IMR-90 (cell line): ENCODE data around the gene LAMA3. TPM values are rescaled to one million over a fixed set of nuclear protein-coding genes. Genes with fewer than 3 reads are reported as not detected.

Experiments used
- ATAC-seq: fragments of 200-7000 bp; cut with Tn5 transposase; 2 replicates; pipeline ENCODE4 v1.9.1; 2020; ENCODE audit warnings: low read depth, mild to moderate bottlenecking, moderate library complexity
- BruUV-seq: library from RNA; stranded (reverse); fragments of 400-500 nt; replicated peaks from 2 replicates; lab custom pipeline; 2021; lab: Mats Ljungman, UMichigan
- CTCF ChIA-PET: fragments of 300-600 bp; formaldehyde crosslinking; extraction: SDS; loops from one replicate; lab custom pipeline; 2021; ENCODE audit warnings: antibody characterized with exemption; lab: Yijun Ruan, JAX
- POLR2A ChIA-PET: fragments of 300-600 bp; sonication (Branson Sonifier 250); formaldehyde crosslinking; loops from one replicate; lab custom pipeline; 2022; ENCODE audit warnings: antibody characterized with exemption; ENCODE audit not compliant: unreplicated experiment; lab: Charles Lee
- DNase-seq: peaks from one replicate; pipeline ENCODE4 v3.0.0; 2013
- H2AFZ ChIP-seq: replicated peaks from 2 replicates; pipeline ENCODE3; 2013; ENCODE audit warnings: low read length, mild to moderate bottlenecking; ENCODE audit not compliant: poor library complexity
- H2AK5ac ChIP-seq: 2 replicates; pipeline ENCODE4 v1.6.1; 2013; ENCODE audit warnings: low read depth, low read length, inconsistent platforms
- H2AK9ac ChIP-seq: replicated peaks from 2 replicates; pipeline ENCODE3; 2013; ENCODE audit warnings: mild to moderate bottlenecking, low read depth, low read length, moderate library complexity; ENCODE audit not compliant: poor library complexity
- H2BK120ac ChIP-seq: 2 replicates; pipeline ENCODE4 v1.6.1; 2013; ENCODE audit warnings: low read depth, low read length, inconsistent platforms
- H2BK15ac ChIP-seq: 3 replicates; pipeline ENCODE4 v1.6.1; 2013; ENCODE audit warnings: low read depth, low read length, inconsistent platforms
- H2BK20ac ChIP-seq: 2 replicates; pipeline ENCODE4 v1.6.1; 2013; ENCODE audit warnings: low read depth, mild to moderate bottlenecking, inconsistent platforms, low read length, moderate library complexity
- H2BK5ac ChIP-seq: 2 replicates; pipeline ENCODE4 v1.6.1; 2013; ENCODE audit warnings: mild to moderate bottlenecking, low read depth, low read length, inconsistent platforms; ENCODE audit not compliant: poor library complexity, severe bottlenecking
- H3K14ac ChIP-seq: replicated peaks from 2 replicates; pipeline ENCODE4 v1.6.1; 2013; ENCODE audit warnings: low read depth, low read length, inconsistent platforms
- H3K18ac ChIP-seq: 2 replicates; pipeline ENCODE4 v1.6.1; 2013; ENCODE audit warnings: low read depth, low read length, control low read depth
- H3K23ac ChIP-seq: 2 replicates; pipeline ENCODE4 v1.6.1; 2013; ENCODE audit warnings: low read depth, low read length, inconsistent platforms
- H3K27ac ChIP-seq: 2 replicates; pipeline ENCODE4 v1.5.1; 2013; ENCODE audit warnings: mild to moderate bottlenecking, control low read depth, low read length; ENCODE audit not compliant: insufficient read depth
- H3K27me3 ChIP-seq: 2 replicates; pipeline ENCODE4 v1.6.1; 2013; ENCODE audit warnings: low read length; ENCODE audit not compliant: control insufficient read depth, insufficient read depth
- H3K36me3 ChIP-seq: 2 replicates; pipeline ENCODE4 v1.6.1; 2013; ENCODE audit warnings: low read length, mixed read lengths; ENCODE audit not compliant: control insufficient read depth, insufficient read depth
- H3K4ac ChIP-seq: 2 replicates; pipeline ENCODE4 v1.6.1; 2013; ENCODE audit warnings: low read depth, low read length, inconsistent platforms
- H3K4me1 ChIP-seq: 2 replicates; pipeline ENCODE4 v1.6.1; 2013; ENCODE audit warnings: low read length, mixed read lengths; ENCODE audit not compliant: control insufficient read depth, insufficient read depth
- H3K4me2 ChIP-seq: 2 replicates; pipeline ENCODE4 v1.6.1; 2013; ENCODE audit warnings: low read depth, mild to moderate bottlenecking, control low read depth, low read length, moderate library complexity
- H3K4me3 ChIP-seq: 2 replicates; pipeline ENCODE4 v1.5.1; 2013; ENCODE audit warnings: low read depth, mild to moderate bottlenecking, control low read depth, low read length, moderate library complexity; ENCODE audit not compliant: insufficient read depth
- H3K56ac ChIP-seq: 2 replicates; pipeline ENCODE4 v1.6.1; 2013; ENCODE audit warnings: low read length, inconsistent platforms; ENCODE audit not compliant: insufficient read depth; ENCODE audit errors: extremely low read depth
- H3K79me1 ChIP-seq, 2 experiments: 2 replicates each; pipeline ENCODE4 v1.6.1; 2013; ENCODE audit warnings: low read length in 2 of 2, inconsistent platforms in 1 of 2, low read depth in 1 of 2
- H3K9ac ChIP-seq: 2 replicates; pipeline ENCODE4 v1.6.1; 2013; ENCODE audit warnings: low read depth, low read length, control low read depth
- H3K9me1 ChIP-seq: 2 replicates; pipeline ENCODE4 v1.6.1; 2013; ENCODE audit warnings: low read length, inconsistent platforms; ENCODE audit not compliant: insufficient read depth
- H3K9me3 ChIP-seq: 2 replicates; pipeline ENCODE4 v1.6.1; 2013; ENCODE audit warnings: low read length; ENCODE audit not compliant: control insufficient read depth, insufficient read depth
- H4K20me1 ChIP-seq: 2 replicates; pipeline ENCODE4 v1.6.1; 2013; ENCODE audit warnings: low read length, inconsistent platforms; ENCODE audit not compliant: insufficient read depth
- H4K5ac ChIP-seq: 2 replicates; pipeline ENCODE4 v1.6.1; 2013; ENCODE audit warnings: mild to moderate bottlenecking, low read depth, low read length, control low read depth
- H4K8ac ChIP-seq, 2 experiments: 2 replicates each; pipeline ENCODE4 v1.6.1; 2013; ENCODE audit warnings: low read depth in 2 of 2, low read length in 2 of 2, control low read depth in 1 of 2, inconsistent platforms in 1 of 2
- H4K91ac ChIP-seq: 2 replicates; pipeline ENCODE4 v1.6.1; 2013; ENCODE audit warnings: low read depth, low read length, inconsistent platforms; ENCODE audit not compliant: insufficient read depth
- BHLHE40 ChIP-seq: fragments of 150-350 bp; IDR thresholded peaks from 2 replicates; pipeline ENCODE4 v1.6.1; 2016; ENCODE audit warnings: mild to moderate bottlenecking, low read depth, low read length
- CEBPB ChIP-seq: IDR thresholded peaks from 2 replicates; pipeline ENCODE4 v1.6.1; 2012; ENCODE audit warnings: low read depth, low read length, improper control_type of control experiment
- MXI1 ChIP-seq: IDR thresholded peaks from 2 replicates; pipeline ENCODE4 v1.6.1; 2012; ENCODE audit warnings: low read depth, mild to moderate bottlenecking, low read length, moderate library complexity, borderline replicate concordance
- RCOR1 ChIP-seq: IDR thresholded peaks from 2 replicates; pipeline ENCODE4 v1.6.1; 2012; ENCODE audit warnings: mild to moderate bottlenecking, low read length, improper control_type of control experiment; ENCODE audit not compliant: insufficient replicate concordance
- RFX5 ChIP-seq: IDR thresholded peaks from 2 replicates; pipeline ENCODE4 v1.8.0; 2012; ENCODE audit warnings: low read depth, mild to moderate bottlenecking, low read length, moderate library complexity
- USF2 ChIP-seq: fragments of 150-350 bp; IDR thresholded peaks from 2 replicates; pipeline ENCODE4 v1.6.1; 2017; ENCODE audit warnings: mild to moderate bottlenecking, antibody characterized with exemption, low read length, low read depth
- WGBS, 2 experiments: methylation state at CpG; one replicate each; pipeline versions ENCODE4 v1.1.5 to v1.1.7; 2013; ENCODE audit warnings: missing lambda C conversion rate in 2 of 2; ENCODE audit not compliant: insufficient read length in 1 of 2; ENCODE audit errors: extremely low coverage in 2 of 2; 5-methylcytosine and 5-hydroxymethylcytosine counted together
- dilution Hi-C: fragments of 300-500 bp; cut with HindIII; formaldehyde crosslinking; loops from one replicate; pipeline ENCODE4 v1.14.3; 2018; ENCODE audit warnings: low sequenced_read_pairs; ENCODE audit not compliant: unreplicated experiment
- in situ Hi-C: fragments of 300-500 bp; cut with MboI; formaldehyde crosslinking; loops from 3 replicates; pipeline ENCODE4 v1.14.3; 2019; ENCODE audit warnings: low sequenced_read_pairs, inconsistent platforms, mixed read lengths
- intact Hi-C: fragments of 100-400 bp; cut with micrococcal nuclease; formaldehyde crosslinking; loops from 2 replicates; pipeline ENCODE4 v1.10.0; 2022
- polyA plus RNA-seq, 3 experiments: library from polyadenylated mRNA; depleted of rRNA; stranded (reverse); fragments of >200 nt; gene quantifications; 2 replicates each; pipeline ENCODE4 v1.2.3, GENCODE V29; 2012; ENCODE audit warnings: low replicate concordance in 1 of 3
- total RNA-seq: library from RNA; depleted of rRNA; stranded (reverse); fragments of >200 nt; gene quantifications from 2 replicates; pipeline ENCODE4 v1.2.3, GENCODE V29; 2012

Gene LAMA3
- total and polyA plus RNA-seq, 2 of the 4 experiments (the other 2 are of a cell fraction) = 0.18 to 0.19 TPM

GRCh38 chr18:23671564-23671963 is 17.7 kb upstream of the LAMA3 start:
- 38% methylated on average over 1 of the region's 1 CpG; no CpG with 5 or more reads in 1 of the 2 experiments for WGBS, 2 experiments
- Histone ChIP-seq H2AK5ac (no peak overlapping the region), H3K18ac (no peak overlapping the region), H2AFZ (no peak overlapping the region), H3K23ac (no peak overlapping the region), H3K56ac (no peak overlapping the region), H4K91ac (no peak overlapping the region), H3K9me3 (no peaks in the 10 kb centered on the region; the same call in 1 of the 2 replicates), H3K27me3 (peaks cover 55% of the 10 kb centered on the region), H3K9me1 (no peaks in the 10 kb centered on the region), H3K4me3 (no peak overlapping the region), H3K4me1 (no peaks in the 10 kb centered on the region), H2BK120ac (no peak overlapping the region), H3K4me2 (no peak overlapping the region), H4K20me1 (no peaks in the 10 kb centered on the region), H2BK5ac (no peak overlapping the region), H4K8ac (no peak overlapping the region), H3K14ac (no peak overlapping the region), H3K79me1 (no peaks in the 10 kb centered on the region), H3K36me3 (no peaks in the 10 kb centered on the region), H2AK9ac (no peak overlapping the region), H4K5ac (no peak overlapping the region), H3K27ac (no peak overlapping the region), H2BK20ac (no peak overlapping the region), H3K4ac (no peak overlapping the region), H2BK15ac (no peak overlapping the region), H3K9ac (no peak overlapping the region)
- DNase-seq = no peak
- in situ Hi-C loops (no loop called here), dilution Hi-C loops (no loop called here), intact Hi-C loops (no loop called here)
- POLR2A ChIA-PET = no interaction called here
- no peak for TF ChIP-seq RCOR1
- no peak for TF ChIP-seq CEBPB
- TF ChIP-seq RFX5 = no peak
- TF ChIP-seq USF2 = no peak
- TF ChIP-seq BHLHE40 = no peak
- TF ChIP-seq MXI1 = no peak
- no peak for ATAC-seq
- CTCF ChIA-PET = no interaction called here
- BruUV-seq = no TSS peak
